ENCODE measurements around the gene RCOR3.

The RCOR3 gene

GRCh38 chr1:211324992-211325775 lies 66.0 kb downstream of the RCOR3 start:
- DNase-seq (ENCODE audit: low read depth), result no peak

GRCh38 chr1:211326140-211326527 lies 67.0 kb downstream of the RCOR3 start:
- no peak for DNase-seq (ENCODE audit: low read depth)

GRCh38 chr1:211326528-211327345 lies 67.6 kb downstream of the RCOR3 start, which contains the start of gene TRAF5:
TSS of gene TRAF5 (plus strand) at chr1:211326833. CDS start at chr1:211353240, 26,407 bp downstream.
- DNase-seq (ENCODE audit: low read depth), result no peak

- no peak for DNase-seq (ENCODE audit: low read depth)
Observed at GRCh38 chr1:211327346-211327921, 68.3 kb downstream of the RCOR3 start.

- DNase-seq (ENCODE audit: low read depth), result no peak
Observed at GRCh38 chr1:211328084-211328694, 69.0 kb downstream of the RCOR3 start.

GRCh38 chr1:211328866-211329475 lies 69.8 kb downstream of the RCOR3 start:
- DNase-seq (ENCODE audit: low read depth), result no peak

GRCh38 chr1:211329764-211330201 lies 70.6 kb downstream of the RCOR3 start:
- DNase-seq (ENCODE audit: low read depth), result no peak

GRCh38 chr1:211330282-211330936 lies 71.2 kb downstream of the RCOR3 start:
- DNase-seq (ENCODE audit: low read depth), result no peak

- DNase-seq (ENCODE audit: low read depth), result no peak
Observed at GRCh38 chr1:211331011-211331709, 72.0 kb downstream of the RCOR3 start.

- DNase-seq (ENCODE audit: low read depth), result no peak
Observed at GRCh38 chr1:211332036-211332616, 73.0 kb downstream of the RCOR3 start.

- no peak for DNase-seq (ENCODE audit: low read depth)
Observed at GRCh38 chr1:211332830-211333229, 73.7 kb downstream of the RCOR3 start.

GRCh38 chr1:211333906-211334305 lies 74.7 kb downstream of the RCOR3 start:
- no peak for DNase-seq (ENCODE audit: low read depth)

GRCh38 chr1:211334986-211335385 lies 75.8 kb downstream of the RCOR3 start:
- no peak for DNase-seq (ENCODE audit: low read depth)

- no peak for DNase-seq (ENCODE audit: low read depth)
Observed at GRCh38 chr1:211335522-211336157, 76.5 kb downstream of the RCOR3 start.

GRCh38 chr1:211336161-211336560 lies 77.0 kb downstream of the RCOR3 start:
- DNase-seq (ENCODE audit: low read depth), result no peak

GRCh38 chr1:211336775-211337174 lies 77.6 kb downstream of the RCOR3 start:
- DNase-seq (ENCODE audit: low read depth), result no peak

GRCh38 chr1:211337430-211338223 lies 78.5 kb downstream of the RCOR3 start:
- no peak for DNase-seq (ENCODE audit: low read depth)

GRCh38 chr1:211338224-211338620 lies 79.1 kb downstream of the RCOR3 start:
- DNase-seq (ENCODE audit: low read depth), result no peak

- DNase-seq (ENCODE audit: low read depth), result no peak
Observed at GRCh38 chr1:211339631-211340041, 80.5 kb downstream of the RCOR3 start.

Data from activated T-cell treated with anti-CD3 and anti-CD28 coated beads for 1 hour (primary cell).